ENCODE results near the gene SPI1.

DNA sequence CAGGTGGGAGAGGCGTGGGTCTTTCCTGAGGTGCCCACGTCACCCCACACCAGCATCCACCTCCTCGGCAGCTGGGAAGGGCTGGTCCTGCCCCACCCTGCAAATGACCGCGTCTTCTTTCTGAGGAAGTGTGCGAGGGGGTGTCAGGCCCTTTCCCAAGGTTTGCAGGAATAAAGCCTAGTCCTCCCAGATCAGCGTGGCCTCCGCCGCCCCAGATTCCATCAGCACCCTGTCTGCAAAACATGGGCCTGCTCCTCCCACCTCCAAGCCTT lies 15.6 kb upstream of the SPI1 start:
- TF ChIP-seq EZH2phosphoT487 (IDR thresholded peaks at IDR 0.05), result no peak
- TF ChIP-seq, protein P1, sequence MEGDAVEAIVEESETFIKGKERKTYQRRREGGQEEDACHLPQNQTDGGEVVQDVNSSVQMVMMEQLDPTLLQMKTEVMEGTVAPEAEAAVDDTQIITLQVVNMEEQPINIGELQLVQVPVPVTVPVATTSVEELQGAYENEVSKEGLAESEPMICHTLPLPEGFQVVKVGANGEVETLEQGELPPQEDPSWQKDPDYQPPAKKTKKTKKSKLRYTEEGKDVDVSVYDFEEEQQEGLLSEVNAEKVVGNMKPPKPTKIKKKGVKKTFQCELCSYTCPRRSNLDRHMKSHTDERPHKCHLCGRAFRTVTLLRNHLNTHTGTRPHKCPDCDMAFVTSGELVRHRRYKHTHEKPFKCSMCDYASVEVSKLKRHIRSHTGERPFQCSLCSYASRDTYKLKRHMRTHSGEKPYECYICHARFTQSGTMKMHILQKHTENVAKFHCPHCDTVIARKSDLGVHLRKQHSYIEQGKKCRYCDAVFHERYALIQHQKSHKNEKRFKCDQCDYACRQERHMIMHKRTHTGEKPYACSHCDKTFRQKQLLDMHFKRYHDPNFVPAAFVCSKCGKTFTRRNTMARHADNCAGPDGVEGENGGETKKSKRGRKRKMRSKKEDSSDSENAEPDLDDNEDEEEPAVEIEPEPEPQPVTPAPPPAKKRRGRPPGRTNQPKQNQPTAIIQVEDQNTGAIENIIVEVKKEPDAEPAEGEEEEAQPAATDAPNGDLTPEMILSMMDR (IDR thresholded peaks at IDR 0.05), result no peak

Measured in neural progenitor cell (in vitro differentiated cells).